ENCODE measurements around the gene INPP5A.

Gene INPP5A

GRCh38 chr10:132632091-132632561 lies 94.5 kb downstream of the INPP5A start:
- H3K27ac ChIP-seq, result no peak overlapping the region
- no peak for TF ChIP-seq ZFX (IDR thresholded peaks at IDR 0.05)
- TF ChIP-seq CTCF (conservative IDR thresholded peaks at IDR 0.05), result no peak

- TF ChIP-seq ZFX (IDR thresholded peaks at IDR 0.05), result no peak
- TF ChIP-seq CTCF (conservative IDR thresholded peaks at IDR 0.05), result no peak
- no peak overlapping the region for H3K27ac ChIP-seq
Observed at GRCh38 chr10:132632851-132633684, 95.5 kb downstream of the INPP5A start.

GRCh38 chr10:132634241-132634946 lies 96.8 kb downstream of the INPP5A start:
- TF ChIP-seq ZFX (IDR thresholded peaks at IDR 0.05), result no peak
- TF ChIP-seq CTCF (conservative IDR thresholded peaks at IDR 0.05), result no peak
- peak overlapping the region; percentile 40 for H3K27ac ChIP-seq

- peak overlapping the region; percentile 40 for H3K27ac ChIP-seq
- TF ChIP-seq ZFX (IDR thresholded peaks at IDR 0.05) (no peak), CTCF (conservative IDR thresholded peaks at IDR 0.05) (no peak)
Observed at GRCh38 chr10:132634947-132635271, 97.3 kb downstream of the INPP5A start.

- H3K27ac ChIP-seq, result no peak overlapping the region
- no peak for TF ChIP-seq CTCF (conservative IDR thresholded peaks at IDR 0.05)
- TF ChIP-seq ZFX (IDR thresholded peaks at IDR 0.05), result no peak
Observed at GRCh38 chr10:132636358-132636757, 98.8 kb downstream of the INPP5A start.

GRCh38 chr10:132637477-132638129 lies 100.0 kb downstream of the INPP5A start:
- no peak overlapping the region for H3K27ac ChIP-seq
- TF ChIP-seq ZFX (IDR thresholded peaks at IDR 0.05) (no peak), CTCF (conservative IDR thresholded peaks at IDR 0.05) (peak; percentile 88)

- TF ChIP-seq ZFX (IDR thresholded peaks at IDR 0.05) (no peak), CTCF (conservative IDR thresholded peaks at IDR 0.05) (peak; percentile 36)
- no peak overlapping the region for H3K27ac ChIP-seq
Observed at GRCh38 chr10:132638130-132638515, 100.5 kb downstream of the INPP5A start.
